ENCODE data around the gene RRN3.
A peak's percentile ranks its signal among the peaks of the same experiment; 100 is the strongest.
"Not testable (repeated sequence)": the region's sequence is repeated elsewhere in the genome, so short reads cannot be mapped to it uniquely, and the experiment has no call there.

Gene RRN3

DNA sequence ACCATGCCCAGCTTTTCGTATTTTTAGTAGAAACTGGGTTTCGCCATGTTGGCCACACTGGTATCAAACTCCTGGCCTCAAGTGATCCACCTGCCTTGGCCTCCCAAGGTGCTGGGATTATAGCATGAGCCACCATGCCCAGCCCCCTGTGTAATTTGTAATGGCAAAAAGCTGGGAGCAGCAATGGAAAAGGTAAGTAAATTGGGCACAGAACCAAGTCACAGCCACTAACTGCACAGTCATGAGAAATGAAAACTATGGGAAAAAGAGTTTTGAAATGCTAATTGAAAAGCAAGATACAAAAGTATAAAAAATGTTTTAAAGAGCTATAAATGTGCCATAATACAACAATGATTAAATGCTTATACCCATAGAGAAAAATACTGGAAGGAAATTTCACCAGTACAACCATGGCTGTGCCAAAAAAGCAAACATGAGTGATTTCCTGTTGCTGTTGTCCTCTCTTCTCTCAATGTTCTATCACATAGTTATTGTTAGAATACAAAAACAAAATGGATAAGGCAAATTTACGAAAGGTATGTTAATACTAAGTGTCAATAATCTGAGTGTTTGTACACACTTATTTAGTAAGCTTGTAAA is 44.4 kb downstream of the RRN3 start:
- DNase-seq, result no peak

DNA sequence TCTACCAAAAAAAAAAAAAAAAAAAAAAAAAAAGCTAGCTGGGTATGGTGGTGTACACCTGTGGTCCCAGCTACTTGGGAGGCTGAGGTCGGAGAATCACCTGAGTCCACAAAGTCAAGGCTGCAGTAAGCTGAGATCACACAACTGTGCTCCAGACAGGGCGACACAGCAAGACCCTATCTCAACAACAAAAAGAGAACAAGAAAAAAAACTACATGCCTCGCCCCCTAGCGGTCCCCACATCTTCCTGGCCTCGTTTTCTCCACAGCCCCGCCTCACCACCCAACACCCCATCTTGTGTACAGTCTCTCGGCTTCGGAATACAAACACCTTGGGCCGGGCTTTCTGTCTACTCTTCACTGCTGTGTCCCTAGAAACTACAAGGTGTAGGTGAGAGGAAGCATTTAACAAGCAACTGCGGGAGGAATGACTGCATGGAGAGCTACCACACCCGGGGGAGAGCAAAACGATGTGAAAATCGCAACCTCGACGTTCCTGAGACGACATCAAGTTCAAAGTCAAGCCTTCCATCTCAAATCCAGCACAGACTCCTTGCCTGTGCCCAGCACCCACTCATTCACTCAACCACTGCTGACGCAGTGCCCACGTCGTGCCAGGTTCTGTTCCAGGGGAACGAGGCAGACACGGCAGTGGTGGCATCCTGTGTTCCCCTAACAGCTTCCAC is 47.2 kb downstream of the RRN3 start:
- no peak for DNase-seq

DNA sequence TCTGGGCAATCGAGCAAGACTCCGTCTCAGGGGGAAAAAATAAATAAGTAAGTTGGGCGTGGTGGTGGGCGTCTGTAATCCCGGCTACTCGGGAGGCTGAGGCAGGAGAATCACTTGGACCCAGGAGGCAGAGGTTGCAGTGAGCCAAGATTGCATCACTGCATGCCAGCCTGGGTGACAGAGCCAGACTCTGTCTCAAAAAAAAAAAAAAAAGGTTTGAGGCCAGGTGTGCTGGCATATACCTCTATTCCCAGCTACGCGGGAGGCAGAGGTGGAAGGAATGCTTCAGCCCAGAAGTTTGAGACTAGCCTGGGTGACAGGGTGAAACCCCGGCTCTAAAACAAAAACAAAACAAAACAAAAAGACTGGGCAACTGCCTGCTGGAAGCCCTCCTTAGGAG is 48.8 kb downstream of the RRN3 start:
- not testable (repeated sequence) for DNase-seq

DNA sequence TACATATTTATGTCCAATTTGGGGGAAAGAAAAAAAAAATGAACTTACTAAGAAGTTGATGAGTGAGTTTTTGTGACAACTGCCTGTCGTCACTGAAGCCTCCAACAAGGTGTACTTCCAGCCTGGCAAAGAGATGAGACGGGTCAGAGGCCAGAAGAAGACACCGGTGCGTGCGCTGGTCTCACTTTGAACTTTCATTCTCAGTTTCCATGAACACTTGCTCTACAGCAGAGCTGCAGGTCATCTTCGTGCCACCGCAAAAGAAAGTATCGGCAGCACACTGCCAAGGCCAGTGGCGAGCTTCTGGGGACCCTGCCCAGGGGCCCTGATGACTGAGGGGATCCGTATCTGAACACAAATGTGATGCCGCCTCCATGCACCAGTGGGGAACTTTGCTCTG is 49.8 kb downstream of the RRN3 start:
- no peak for DNase-seq

- no peak for DNase-seq
Measured at GRCh38 chr16:15043344-15043743, 50.7 kb downstream of the RRN3 start.

DNA sequence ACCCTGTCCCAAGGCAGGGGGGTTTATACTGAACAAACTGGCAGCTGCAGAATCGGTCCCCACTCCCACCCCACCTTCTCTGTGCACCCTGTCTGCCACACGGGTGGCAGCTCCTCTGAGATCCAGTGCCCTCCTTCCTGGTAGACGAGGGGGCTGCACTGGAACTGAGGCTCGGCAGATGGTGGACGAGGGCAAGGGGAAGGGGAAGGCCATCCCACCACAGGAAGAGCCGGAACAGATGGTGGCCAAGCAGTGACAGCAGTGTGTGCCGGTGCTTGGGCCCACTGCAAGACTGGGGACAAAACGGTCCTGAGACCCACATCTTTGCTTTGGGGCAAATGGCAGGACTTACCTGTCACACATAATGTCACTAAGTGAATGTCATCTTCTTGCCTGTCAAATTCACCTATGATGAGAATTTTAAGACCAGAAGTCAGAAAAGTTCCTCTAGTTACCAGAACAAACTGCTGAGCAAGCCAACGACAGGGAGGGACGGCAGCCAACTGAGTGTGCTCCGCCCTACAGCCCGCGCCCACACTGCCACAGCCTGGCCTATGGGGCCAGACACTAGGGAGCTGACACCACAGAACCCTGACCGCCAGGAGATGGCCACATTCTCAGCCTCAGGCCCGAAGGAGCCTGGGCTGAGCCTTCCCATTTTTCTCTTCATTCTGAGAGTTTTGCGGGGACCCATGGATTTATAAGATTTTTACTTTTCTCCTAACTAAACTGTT is 52.6 kb downstream of the RRN3 start:
- no peak for DNase-seq

DNA sequence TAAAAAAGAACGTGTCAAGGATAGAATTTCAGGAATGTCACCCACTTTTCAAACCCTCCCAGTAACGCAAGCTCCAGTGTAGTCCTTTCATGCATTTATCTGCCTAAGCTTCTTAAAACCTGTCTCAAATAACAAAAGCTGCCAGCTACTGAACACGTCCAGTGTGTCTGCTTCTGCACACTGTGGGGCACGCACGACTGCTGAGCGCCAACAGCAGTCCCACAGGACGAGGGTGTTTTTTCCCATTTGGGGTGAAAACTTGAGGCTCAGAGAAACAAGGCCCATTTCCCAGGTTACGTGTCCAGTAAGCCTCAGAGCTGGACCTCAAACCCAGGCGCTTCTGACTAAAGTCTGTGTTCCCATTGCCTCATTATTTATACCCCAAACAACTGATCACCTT is 55.4 kb downstream of the RRN3 start:
- no peak for DNase-seq

- no peak for DNase-seq
Measured at GRCh38 chr16:15037745-15038144, 56.3 kb downstream of the RRN3 start.

GRCh38 chr16:15037003-15037402 is 57.1 kb downstream of the RRN3 start:
- DNase-seq, result no peak

- DNase-seq, result no peak
Measured at GRCh38 chr16:15035163-15035729, 58.8 kb downstream of the RRN3 start.

DNA sequence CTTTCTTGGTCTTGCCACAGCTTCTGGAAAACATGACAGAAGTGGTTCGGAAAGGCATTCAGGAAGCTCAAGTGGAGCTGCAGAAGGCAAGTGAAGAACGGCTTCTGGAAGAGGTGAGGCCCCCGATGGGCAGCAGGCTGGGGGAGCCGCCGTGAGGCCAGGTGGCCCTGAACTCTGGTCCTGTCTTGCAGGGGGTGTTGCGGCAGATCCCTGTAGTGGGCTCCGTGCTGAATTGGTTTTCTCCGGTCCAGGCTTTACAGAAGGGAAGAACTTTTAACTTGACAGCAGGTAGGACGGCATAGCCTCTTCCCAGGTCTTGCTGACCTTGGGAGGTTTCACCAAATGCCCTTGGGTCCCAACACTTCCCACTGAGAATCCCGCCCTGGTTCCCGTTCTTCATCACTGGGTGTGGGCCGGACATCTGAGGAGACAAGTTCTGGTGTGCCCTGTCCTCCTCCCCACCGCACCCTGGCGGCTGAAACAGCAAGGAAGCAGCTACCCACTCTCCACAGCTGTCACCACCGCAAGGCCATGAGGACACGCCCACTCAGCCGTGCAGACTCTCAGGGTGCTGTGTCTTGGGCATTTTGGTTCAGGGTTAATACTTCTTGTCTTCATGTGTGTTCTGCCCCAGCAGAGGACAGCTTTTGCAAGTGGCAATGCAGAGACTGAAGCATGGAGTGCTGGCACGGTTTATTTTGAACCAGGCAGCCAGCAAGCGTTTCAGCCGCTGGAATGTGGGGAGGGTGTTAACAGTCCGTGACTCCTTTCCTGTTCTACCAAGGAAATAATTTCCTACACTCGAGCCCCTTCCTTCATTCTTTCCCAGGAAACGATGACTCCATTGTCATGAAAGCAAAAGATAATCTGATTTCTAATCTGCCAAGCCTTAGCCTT is 59.6 kb downstream of the RRN3 start:
- DNase-seq, result no peak

DNA sequence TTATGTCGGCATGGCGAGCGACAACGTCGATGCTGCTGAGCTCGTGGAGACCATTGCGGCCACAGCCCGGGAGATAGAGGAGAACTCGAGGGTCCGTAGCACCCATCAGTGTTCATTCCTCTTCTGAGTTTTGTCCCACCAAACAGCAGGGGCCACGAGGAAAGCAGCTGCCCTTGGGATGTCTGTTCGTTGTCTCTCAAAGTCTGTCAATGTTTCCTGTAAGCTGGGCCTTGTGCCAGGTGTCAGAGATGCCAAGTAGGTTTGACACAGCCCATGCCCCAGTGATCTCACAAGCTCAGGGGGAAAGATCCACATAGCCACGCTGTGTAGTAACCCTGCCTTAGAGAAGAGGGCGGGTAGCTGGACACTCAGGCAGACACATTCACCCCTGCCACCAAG is 60.8 kb downstream of the RRN3 start:
- no peak for DNase-seq

GRCh38 chr16:15032547-15033308 is 61.3 kb downstream of the RRN3 start:
- peak; percentile 27 for DNase-seq

DNA sequence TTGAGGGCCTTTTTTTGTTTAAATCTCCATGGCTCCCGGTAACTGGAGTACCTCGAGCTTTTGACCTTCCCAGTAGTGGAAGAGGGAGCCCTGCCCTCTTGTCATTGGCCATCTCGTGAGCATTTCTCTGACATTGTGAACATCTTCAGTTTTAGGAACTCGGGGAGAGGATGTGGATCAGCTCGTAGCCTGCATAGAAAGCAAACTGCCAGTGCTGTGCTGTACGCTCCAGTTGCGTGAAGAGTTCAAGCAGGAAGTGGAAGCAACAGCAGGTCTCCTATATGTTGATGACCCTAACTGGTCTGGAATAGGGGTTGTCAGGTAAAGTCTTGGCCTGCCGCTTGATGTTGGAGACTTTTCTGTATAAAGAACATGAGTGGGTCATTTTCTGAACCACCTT is 62.5 kb downstream of the RRN3 start:
- DNase-seq, result no peak

GRCh38 chr16:15031179-15031578 is 62.9 kb downstream of the RRN3 start:
- DNase-seq, result no peak

DNA sequence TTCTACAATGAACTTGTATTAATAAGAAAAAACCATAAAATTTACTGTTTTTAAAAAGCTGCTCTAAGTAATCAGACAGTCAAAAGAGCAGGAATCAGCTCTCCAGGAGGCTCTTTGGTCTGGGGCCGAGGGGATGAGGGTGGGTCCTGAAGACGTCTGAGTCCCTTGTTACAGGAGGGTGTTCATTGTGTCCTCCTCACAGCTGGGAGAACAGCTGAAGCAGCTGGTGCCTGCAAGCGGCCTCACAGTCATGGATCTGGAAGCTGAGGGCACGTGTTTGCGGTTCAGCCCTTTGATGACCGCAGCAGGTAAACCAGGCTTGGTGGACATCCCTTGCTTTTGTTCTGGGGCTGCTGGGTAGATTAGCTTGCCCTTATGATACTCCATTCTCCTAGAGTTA is 64.3 kb downstream of the RRN3 start:
- not testable (repeated sequence) for DNase-seq

- DNase-seq, result not testable (repeated sequence)
Measured at GRCh38 chr16:15028801-15029698, 65.0 kb downstream of the RRN3 start.

GRCh38 chr16:15028345-15028715 is 65.7 kb downstream of the RRN3 start:
- not testable (repeated sequence) for DNase-seq

- DNase-seq, result not testable (repeated sequence)
Measured at GRCh38 chr16:15027503-15028344, 66.3 kb downstream of the RRN3 start.

DNA sequence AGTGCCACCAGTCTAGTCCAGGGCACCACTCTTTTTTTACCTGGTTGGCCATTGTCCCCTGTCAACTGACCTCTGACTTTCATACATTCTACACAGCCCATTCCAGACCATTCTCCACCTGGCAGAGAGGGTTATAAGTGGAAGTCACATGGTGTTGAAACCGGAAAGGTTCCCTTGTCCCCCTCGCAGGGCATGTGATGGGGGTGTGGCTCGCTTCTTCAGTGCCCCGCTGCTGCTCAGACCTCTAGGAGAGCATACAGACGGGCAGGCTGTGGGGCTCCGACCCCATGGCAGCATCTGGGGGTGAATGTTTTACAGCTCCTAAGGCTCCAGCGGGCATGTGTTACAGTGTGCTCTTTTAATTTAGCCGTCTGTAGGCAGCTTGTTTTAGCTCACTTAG is 67.0 kb downstream of the RRN3 start:
- not testable (repeated sequence) for DNase-seq
